Measurements from ENCODE around the gene LRRTM3.

Gene LRRTM3

DNA sequence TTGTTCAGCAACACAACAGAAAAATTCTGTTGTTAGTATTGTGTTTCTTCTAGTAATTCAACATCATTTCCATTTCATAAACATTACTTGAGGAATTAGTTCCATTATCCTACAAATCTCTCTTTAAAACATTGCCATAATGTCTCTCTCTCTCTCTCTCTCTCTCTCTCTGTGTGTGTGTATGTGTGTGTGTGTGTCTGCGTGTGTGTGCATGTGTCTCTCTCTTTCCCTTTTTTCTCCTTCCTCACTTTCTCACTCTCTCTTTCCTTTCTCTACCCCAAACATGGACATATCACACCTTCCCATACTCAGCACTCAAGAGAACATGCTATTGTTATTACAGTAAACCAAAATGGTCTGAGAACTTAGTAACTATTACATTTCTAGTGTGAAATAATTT lies 16.6 kb downstream of the LRRTM3 start:
- no peak for DNase-seq (ENCODE audit: low read depth)
- no peak for TF ChIP-seq CTCF (IDR thresholded peaks at IDR 0.05; ENCODE audit: control insufficient read depth, insufficient read depth, low read depth, low read length, missing control alignments)
- no peak overlapping the region for H3K4me3 ChIP-seq (ENCODE audit: control insufficient read depth, low read depth, low read length)

DNA sequence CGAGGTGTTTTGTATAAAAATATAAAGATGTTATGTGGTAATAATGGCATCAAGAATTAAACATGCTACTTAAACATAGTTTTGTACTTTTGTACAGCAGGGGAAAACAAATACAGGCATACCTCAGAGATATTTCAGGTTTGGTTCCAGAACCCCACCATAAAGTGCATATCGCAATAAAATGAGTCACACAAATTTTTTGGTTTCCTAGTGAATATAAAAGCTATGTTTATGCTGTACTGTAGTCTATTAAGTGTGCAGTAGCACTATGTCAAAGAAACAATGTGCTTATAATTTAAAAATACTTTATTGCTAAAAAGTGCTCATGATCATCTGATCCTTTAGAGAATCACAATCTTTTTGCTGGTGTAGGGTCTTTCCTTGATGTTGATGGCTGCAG lies 17.8 kb downstream of the LRRTM3 start:
- TF ChIP-seq CTCF (IDR thresholded peaks at IDR 0.05; ENCODE audit: control insufficient read depth, insufficient read depth, low read depth, low read length, missing control alignments): no peak
- DNase-seq (ENCODE audit: low read depth): no peak
- H3K4me3 ChIP-seq (ENCODE audit: control insufficient read depth, low read depth, low read length): no peak overlapping the region

GRCh38 chr10:66951896-66952295 lies 26.1 kb downstream of the LRRTM3 start:
- DNase-seq (ENCODE audit: low read depth): no peak
- TF ChIP-seq CTCF (IDR thresholded peaks at IDR 0.05; ENCODE audit: control insufficient read depth, insufficient read depth, low read depth, low read length, missing control alignments): no peak
- no peak overlapping the region for H3K4me3 ChIP-seq (ENCODE audit: control insufficient read depth, low read depth, low read length)

GRCh38 chr10:66958466-66958865 lies 32.6 kb downstream of the LRRTM3 start:
- DNase-seq (ENCODE audit: low read depth): no peak
- no peak overlapping the region for H3K4me3 ChIP-seq (ENCODE audit: control insufficient read depth, low read depth, low read length)
- TF ChIP-seq CTCF (IDR thresholded peaks at IDR 0.05; ENCODE audit: control insufficient read depth, insufficient read depth, low read depth, low read length, missing control alignments): no peak

GRCh38 chr10:66964946-66965345 lies 39.1 kb downstream of the LRRTM3 start:
- no peak for TF ChIP-seq CTCF (IDR thresholded peaks at IDR 0.05; ENCODE audit: control insufficient read depth, insufficient read depth, low read depth, low read length, missing control alignments)
- no peak overlapping the region for H3K4me3 ChIP-seq (ENCODE audit: control insufficient read depth, low read depth, low read length)
- no peak for DNase-seq (ENCODE audit: low read depth)

DNA sequence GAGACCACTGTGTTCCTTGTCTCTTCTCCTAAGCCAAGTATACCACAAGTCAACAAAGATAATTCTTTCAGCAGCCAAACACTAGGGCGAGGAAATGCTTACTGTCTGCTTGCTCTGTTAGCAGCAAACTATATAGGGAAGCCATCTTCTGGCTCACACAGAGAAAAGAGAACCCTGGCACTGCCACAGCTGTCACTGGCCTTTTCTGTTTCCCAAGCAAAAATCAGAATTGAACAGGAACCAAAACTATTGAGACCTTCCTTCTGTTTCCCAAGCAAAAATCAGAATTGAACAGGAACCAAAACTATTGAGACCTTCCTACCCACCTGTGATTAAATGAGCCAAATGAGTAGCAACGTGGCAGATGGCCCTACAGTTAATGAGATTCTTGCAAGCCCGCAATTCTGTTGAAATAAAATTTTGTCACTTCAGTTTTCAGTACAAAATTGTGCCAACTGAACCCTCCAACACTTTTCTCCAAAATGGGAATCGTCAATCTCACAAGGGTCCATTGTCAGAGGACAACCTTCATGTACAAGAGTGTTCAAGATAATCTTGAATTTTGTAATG lies 54.5 kb downstream of the LRRTM3 start:
- no peak overlapping the region for H3K4me3 ChIP-seq (ENCODE audit: control insufficient read depth, low read depth, low read length)
- DNase-seq (ENCODE audit: low read depth): no peak
- TF ChIP-seq CTCF (IDR thresholded peaks at IDR 0.05; ENCODE audit: control insufficient read depth, insufficient read depth, low read depth, low read length, missing control alignments): no peak
